Epithelial cell of proximal tubule (primary cell): ENCODE data around the gene TPCN1. TPM values are rescaled to one million over a fixed set of nuclear protein-coding genes. Genes with fewer than 3 reads are reported as not detected.

Source experiments
- DNase-seq: peaks from one replicate; pipeline ENCODE4 v3.0.0-alpha.2; 2011; ENCODE audit warnings: low read depth
- H3K4me3 ChIP-seq: 2 replicates; pipeline ENCODE4 v1.5.1; 2011; ENCODE audit warnings: low read depth, mild to moderate bottlenecking, low read length
- total RNA-seq: library from RNA; depleted of rRNA; stranded (reverse); fragments of >200 nt; gene quantifications from 2 replicates; pipeline ENCODE4 v1.2.3, GENCODE V29; 2015
- TF ChIP-seq, protein P1 (sequence below): conservative IDR thresholded peaks from 2 replicates; pipeline ENCODE4 v1.5.1; 2012; ENCODE audit warnings: low read depth, mild to moderate bottlenecking, low read length

TPCN1 gene
- total RNA-seq, 1 donor from 2014 or later, result 32.0 TPM

DNA sequence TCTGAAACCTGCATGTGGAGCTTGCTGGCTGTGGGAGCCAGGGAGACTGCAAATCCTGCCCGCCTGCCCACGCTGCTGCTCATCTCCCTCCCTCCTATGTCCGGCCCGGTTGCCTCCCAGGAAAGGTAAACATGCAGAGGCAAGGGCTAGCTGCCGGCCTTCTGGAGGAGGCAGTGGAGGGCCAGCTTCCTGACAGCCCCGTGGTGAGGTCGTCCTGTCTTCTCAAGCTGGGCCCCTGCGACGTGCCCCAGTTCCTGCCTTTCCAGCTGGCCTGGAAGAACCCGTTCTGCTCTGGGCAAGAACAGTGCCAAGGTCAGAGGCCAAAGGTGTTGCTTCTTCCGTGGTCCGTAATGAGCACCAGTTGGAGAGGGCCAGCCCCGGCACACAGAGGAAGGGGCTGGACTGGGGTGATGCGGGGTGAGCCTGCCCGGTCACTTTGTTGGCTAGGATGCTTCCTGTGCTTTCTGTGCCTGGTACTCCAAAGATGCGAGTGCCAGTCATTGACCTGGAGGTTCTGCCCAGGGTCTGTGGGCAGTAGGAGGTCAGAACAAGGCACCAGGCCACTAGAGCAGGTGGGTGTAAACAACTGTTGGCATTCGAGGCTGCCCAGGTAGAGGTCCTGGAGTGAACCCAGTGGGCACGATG is 25.3 kb downstream of the TPCN1 start:
- no peak overlapping the region for H3K4me3 ChIP-seq
- DNase-seq, result no peak
- TF ChIP-seq, protein P1, sequence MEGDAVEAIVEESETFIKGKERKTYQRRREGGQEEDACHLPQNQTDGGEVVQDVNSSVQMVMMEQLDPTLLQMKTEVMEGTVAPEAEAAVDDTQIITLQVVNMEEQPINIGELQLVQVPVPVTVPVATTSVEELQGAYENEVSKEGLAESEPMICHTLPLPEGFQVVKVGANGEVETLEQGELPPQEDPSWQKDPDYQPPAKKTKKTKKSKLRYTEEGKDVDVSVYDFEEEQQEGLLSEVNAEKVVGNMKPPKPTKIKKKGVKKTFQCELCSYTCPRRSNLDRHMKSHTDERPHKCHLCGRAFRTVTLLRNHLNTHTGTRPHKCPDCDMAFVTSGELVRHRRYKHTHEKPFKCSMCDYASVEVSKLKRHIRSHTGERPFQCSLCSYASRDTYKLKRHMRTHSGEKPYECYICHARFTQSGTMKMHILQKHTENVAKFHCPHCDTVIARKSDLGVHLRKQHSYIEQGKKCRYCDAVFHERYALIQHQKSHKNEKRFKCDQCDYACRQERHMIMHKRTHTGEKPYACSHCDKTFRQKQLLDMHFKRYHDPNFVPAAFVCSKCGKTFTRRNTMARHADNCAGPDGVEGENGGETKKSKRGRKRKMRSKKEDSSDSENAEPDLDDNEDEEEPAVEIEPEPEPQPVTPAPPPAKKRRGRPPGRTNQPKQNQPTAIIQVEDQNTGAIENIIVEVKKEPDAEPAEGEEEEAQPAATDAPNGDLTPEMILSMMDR, result no peak

DNA sequence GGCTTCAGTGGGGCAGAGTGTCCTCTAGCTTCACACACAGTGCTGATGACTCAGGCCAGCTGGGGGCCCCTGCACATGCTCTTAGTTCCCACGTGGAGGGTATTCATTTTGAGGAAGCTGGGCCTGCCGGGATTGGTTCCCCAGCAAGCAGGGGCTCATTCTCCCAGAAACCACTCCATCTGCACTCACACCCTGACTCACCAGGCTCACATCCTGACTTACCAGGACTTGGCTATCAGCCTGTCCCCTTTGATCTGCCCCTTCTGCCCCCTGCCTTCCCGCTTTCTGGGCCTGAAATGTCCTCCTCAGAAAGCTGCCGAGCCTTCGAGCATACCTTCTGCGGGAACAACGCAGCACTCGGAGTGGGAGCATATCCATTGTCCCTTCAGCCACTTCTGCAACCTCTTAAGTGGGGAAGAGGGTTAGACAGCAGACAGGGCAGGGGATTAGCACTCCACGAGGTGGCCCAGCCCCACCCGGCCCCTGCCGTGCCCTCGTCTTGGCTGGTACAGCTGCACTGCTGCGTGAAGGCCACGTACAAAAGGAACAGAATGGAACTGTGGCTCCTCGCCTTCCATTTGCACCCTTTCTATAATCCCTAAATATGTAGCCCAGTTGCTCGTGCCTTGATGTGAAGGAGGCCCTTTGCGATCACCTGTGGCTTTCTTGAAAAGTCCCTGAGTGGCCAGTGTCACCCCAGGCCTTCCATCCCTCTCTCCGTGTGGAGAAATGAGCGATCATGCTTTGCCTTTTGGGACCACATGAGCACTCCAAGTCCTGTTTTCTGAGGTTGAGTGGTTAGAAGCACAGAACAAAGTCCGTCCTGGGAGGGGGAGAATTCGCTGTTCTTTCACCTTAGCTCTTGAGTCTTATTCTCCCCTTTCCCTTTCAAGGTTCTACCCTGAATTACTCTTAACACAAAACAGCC is 26.1 kb downstream of the TPCN1 start:
- DNase-seq, result no peak
- no peak overlapping the region for H3K4me3 ChIP-seq
- TF ChIP-seq, protein P1, result no peak

DNA sequence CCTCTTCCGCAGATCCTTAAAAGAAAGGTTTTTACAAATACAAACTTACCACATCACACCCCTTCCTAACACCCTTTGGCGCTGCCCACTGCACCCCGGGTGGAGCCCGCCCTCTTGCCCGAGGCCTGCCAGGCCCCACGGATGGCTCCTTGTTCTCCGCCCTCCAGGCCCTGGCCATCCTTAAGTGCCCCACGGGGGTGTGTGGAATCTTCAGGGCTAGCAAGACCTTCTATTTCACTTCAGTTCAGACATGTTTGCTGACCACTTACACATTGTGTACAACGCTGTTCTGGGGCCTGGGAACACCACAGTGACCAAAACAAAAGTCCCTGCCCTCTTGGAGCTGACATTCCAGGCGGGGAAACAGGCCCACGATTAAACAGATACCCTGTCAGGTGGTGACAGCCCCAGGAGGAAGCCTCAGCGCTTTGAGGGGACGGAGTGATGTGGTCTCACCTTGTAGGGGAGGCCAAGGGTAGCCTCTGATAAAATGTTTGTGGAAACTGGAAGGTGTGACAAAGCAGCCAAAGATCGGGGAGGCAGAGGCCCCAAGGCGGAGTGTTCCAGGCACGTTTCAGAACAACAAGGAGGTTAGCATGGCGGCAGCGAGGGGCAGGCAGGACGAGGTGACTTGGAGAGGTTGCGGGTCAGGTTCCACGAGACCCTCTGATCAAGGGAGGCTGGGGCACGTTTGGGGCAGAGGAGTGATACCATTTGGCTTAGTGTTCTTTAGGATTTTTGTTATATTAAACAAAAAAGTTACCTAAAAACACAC is 27.0 kb downstream of the TPCN1 start:
- TF ChIP-seq, protein P1, result no peak
- DNase-seq, result no peak
- H3K4me3 ChIP-seq, result no peak overlapping the region

DNA sequence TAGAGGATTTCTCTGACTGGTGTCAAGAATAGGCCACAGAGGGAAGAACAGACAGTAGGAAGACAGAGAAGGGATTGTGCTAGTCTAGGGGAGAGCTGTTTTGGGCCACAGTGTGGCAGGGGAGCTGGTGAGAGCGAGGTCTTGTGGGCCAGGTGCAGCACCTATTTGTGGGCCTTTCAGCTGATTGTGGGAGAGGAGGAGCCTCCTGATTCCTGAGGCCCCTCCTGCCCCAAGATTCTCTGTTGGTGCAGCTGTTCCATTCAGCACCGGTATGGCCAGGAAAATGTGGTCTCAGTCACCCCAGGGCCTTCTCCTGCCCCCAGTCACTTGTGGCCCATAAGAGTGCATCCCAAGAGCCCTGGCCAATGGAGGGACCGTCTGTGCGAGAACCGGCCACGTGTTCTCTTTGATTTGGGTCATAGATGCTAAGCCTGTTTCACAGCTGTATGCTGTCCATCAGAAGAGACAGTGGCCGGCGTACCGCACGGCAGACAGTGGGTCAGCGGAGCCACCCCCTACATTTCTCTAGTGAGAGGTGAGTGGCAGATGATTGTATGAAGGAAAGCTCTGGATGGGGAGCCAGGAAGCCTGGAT is 27.7 kb downstream of the TPCN1 start:
- DNase-seq, result no peak
- H3K4me3 ChIP-seq, result no peak overlapping the region
- TF ChIP-seq, protein P1, result no peak

- no peak for DNase-seq
- H3K4me3 ChIP-seq, result no peak overlapping the region
- TF ChIP-seq, protein P1, result no peak
Measured at GRCh38 chr12:113249546-113249945, 28.3 kb downstream of the TPCN1 start.

GRCh38 chr12:113250045-113250444 is 28.8 kb downstream of the TPCN1 start:
- no peak for DNase-seq
- TF ChIP-seq, protein P1, result no peak

More at GRCh38 chr12:113250045-113250444, 28.8 kb downstream of the TPCN1 start:
- no peak overlapping the region for H3K4me3 ChIP-seq
